ENCODE measurements around the gene NAV1. TPM values are rescaled to one million over a fixed set of nuclear protein-coding genes. Genes with fewer than 3 reads are reported as not detected.
"Not testable (repeated sequence)": the region's sequence is repeated elsewhere in the genome, so short reads cannot be mapped to it uniquely, and the experiment has no call there.

Gene NAV1
- total RNA-seq, 4 donors from 2014 or later = 22.9 to 49.2 (median 34.2) TPM

- WGBS, 2 donors = 94 to 97% methylated on average over 5 of the region's 5 CpGs
Measured at GRCh38 chr1:201578008-201578888, 39.3 kb downstream of the NAV1 start.

GRCh38 chr1:201581371-201581770, 42.4 kb downstream of the NAV1 start:
- not testable (repeated sequence) for DNase-seq (ENCODE audit: low spot score in 2 of 2)
- WGBS, 2 donors = 95 to 96% methylated on average over 12 of the region's 12 CpGs

More at GRCh38 chr1:201578008-201578888, 39.3 kb downstream of the NAV1 start:
- peaks cover 0 to 3% (median 2%) of the 10 kb centered on the region in 4 donors for H3K9me3 ChIP-seq
- H3K27ac ChIP-seq = no peak overlapping the region
- no peak for TF ChIP-seq POLR2A (IDR thresholded peaks at IDR 0.05)
- TF ChIP-seq CTCF (IDR thresholded peaks at IDR 0.05) = no peak
- TF ChIP-seq EP300 (IDR thresholded peaks at IDR 0.05) = no peak
- no peak overlapping the region for H3K4me3 ChIP-seq
- no peaks in the 10 kb centered on the region for H3K36me3 ChIP-seq
- peaks cover 0 to 13% (median 5%) of the 10 kb centered on the region in 4 donors for H3K4me1 ChIP-seq
- no peaks in the 10 kb centered on the region for H3K27me3 ChIP-seq
- DNase-seq (ENCODE audit: low spot score in 2 of 2) = no peak

GRCh38 chr1:201582705-201583442, 43.9 kb downstream of the NAV1 start:
- Histone ChIP-seq H3K36me3 (no peaks in the 10 kb centered on the region), H3K27ac (peak overlapping the region in 1 of 4 donors; percentile 8), H3K4me3 (no peak overlapping the region), H3K27me3 (no peaks in the 10 kb centered on the region), H3K4me1 (peaks cover 0 to 25% (median 10%) of the 10 kb centered on the region in 4 donors), H3K9me3 (peaks cover 0 to under 1% (median 0%) of the 10 kb centered on the region in 4 donors)
- DNase-seq (ENCODE audit: low spot score in 2 of 2) = peak in 1 of 2 donors; percentile 47
- 71 to 78% methylated on average over 14 of the region's 14 CpGs for WGBS, 2 donors
- TF ChIP-seq POLR2A (IDR thresholded peaks at IDR 0.05) (no peak), CTCF (IDR thresholded peaks at IDR 0.05) (no peak)

More at GRCh38 chr1:201581371-201581770, 42.4 kb downstream of the NAV1 start:
- H3K36me3 ChIP-seq, H3K27ac ChIP-seq, H3K27me3 ChIP-seq, H3K9me3 ChIP-seq, H3K4me3 ChIP-seq: not testable (repeated sequence)
- peaks cover 0 to 25% (median 10%) of the 10 kb centered on the region in 4 donors for H3K4me1 ChIP-seq

- H3K4me3 ChIP-seq = no peak overlapping the region
- H3K4me1 ChIP-seq = peaks cover 0 to 25% (median 10%) of the 10 kb centered on the region in 4 donors
- H3K27ac ChIP-seq = no peak overlapping the region
- TF ChIP-seq EP300 (IDR thresholded peaks at IDR 0.05) (no peak), POLR2A (IDR thresholded peaks at IDR 0.05) (no peak), CTCF (IDR thresholded peaks at IDR 0.05) (no peak)
- no peaks in the 10 kb centered on the region for H3K36me3 ChIP-seq
- WGBS, 2 donors = 78 to 79% methylated on average over 3 of the region's 3 CpGs
- no peaks in the 10 kb centered on the region for H3K27me3 ChIP-seq
- DNase-seq (ENCODE audit: low spot score in 2 of 2) = no peak
- H3K9me3 ChIP-seq = no peaks in the 10 kb centered on the region
Measured at GRCh38 chr1:201583663-201584062, 44.7 kb downstream of the NAV1 start.

GRCh38 chr1:201584471-201585092, 45.7 kb downstream of the NAV1 start:
- Histone ChIP-seq H3K4me1 (peaks cover 0 to 25% (median 10%) of the 10 kb centered on the region in 4 donors), H3K27ac (peak overlapping the region in 1 of 4 donors; percentile 10), H3K27me3 (no peaks in the 10 kb centered on the region), H3K9me3 (no peaks in the 10 kb centered on the region), H3K36me3 (peaks cover 0 to 7% (median 0%) of the 10 kb centered on the region in 3 donors), H3K4me3 (no peak overlapping the region)
- no peak for DNase-seq (ENCODE audit: low spot score in 2 of 2)
- TF ChIP-seq EP300 (IDR thresholded peaks at IDR 0.05) = no peak
- TF ChIP-seq CTCF (IDR thresholded peaks at IDR 0.05) = no peak
- TF ChIP-seq POLR2A (IDR thresholded peaks at IDR 0.05) = no peak
- 66 to 71% methylated on average over 6 of the region's 6 CpGs for WGBS, 2 donors
